ENCODE data around the gene PLA2G12A. TPM values are rescaled to one million over a fixed set of nuclear protein-coding genes. Genes with fewer than 3 reads are reported as not detected.

Gene PLA2G12A
- total RNA-seq, 6 donors from 2014 or later, result 8.4 to 34.2 (median 24.1) TPM

- no peaks in the 10 kb centered on the region for H3K4me1 ChIP-seq
- no peak for ATAC-seq (ENCODE audit: low FRiP score in 2 of 2)
- no peak for DNase-seq
- 74 to 75% methylated on average over 7 of the region's 7 CpGs for WGBS, 2 donors
- no peaks in the 10 kb centered on the region for H3K36me3 ChIP-seq
- TF ChIP-seq, protein P1, sequence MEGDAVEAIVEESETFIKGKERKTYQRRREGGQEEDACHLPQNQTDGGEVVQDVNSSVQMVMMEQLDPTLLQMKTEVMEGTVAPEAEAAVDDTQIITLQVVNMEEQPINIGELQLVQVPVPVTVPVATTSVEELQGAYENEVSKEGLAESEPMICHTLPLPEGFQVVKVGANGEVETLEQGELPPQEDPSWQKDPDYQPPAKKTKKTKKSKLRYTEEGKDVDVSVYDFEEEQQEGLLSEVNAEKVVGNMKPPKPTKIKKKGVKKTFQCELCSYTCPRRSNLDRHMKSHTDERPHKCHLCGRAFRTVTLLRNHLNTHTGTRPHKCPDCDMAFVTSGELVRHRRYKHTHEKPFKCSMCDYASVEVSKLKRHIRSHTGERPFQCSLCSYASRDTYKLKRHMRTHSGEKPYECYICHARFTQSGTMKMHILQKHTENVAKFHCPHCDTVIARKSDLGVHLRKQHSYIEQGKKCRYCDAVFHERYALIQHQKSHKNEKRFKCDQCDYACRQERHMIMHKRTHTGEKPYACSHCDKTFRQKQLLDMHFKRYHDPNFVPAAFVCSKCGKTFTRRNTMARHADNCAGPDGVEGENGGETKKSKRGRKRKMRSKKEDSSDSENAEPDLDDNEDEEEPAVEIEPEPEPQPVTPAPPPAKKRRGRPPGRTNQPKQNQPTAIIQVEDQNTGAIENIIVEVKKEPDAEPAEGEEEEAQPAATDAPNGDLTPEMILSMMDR (IDR thresholded peaks at IDR 0.05), result no peak
- no peak for TF ChIP-seq POLR2AphosphoS5 (IDR thresholded peaks at IDR 0.05)
- TF ChIP-seq POLR2A (IDR thresholded peaks at IDR 0.05), result no peak
- TF ChIP-seq EP300 (IDR thresholded peaks at IDR 0.05), result no peak
- no peak overlapping the region for H3K4me3 ChIP-seq
- H3K27ac ChIP-seq, result no peak overlapping the region
- H3K27me3 ChIP-seq, result no peaks in the 10 kb centered on the region
- H3K9me3 ChIP-seq, result no peaks in the 10 kb centered on the region
Observed at GRCh38 chr4:109749388-109750082, 19.7 kb upstream of the PLA2G12A start.

GRCh38 chr4:109748114-109748513 is 18.2 kb upstream of the PLA2G12A start:
- H3K36me3 ChIP-seq, result no peaks in the 10 kb centered on the region
- H3K4me3 ChIP-seq, result no peak overlapping the region
- no peak for TF ChIP-seq POLR2A (IDR thresholded peaks at IDR 0.05)
- no peaks in the 10 kb centered on the region for H3K27me3 ChIP-seq
- DNase-seq, result no peak
- 93 to 98% methylated on average over 1 of the region's 1 CpG for WGBS, 2 donors
- H3K27ac ChIP-seq, result no peak overlapping the region
- H3K4me1 ChIP-seq, result no peaks in the 10 kb centered on the region
- no peaks in the 10 kb centered on the region for H3K9me3 ChIP-seq
- ATAC-seq (ENCODE audit: low FRiP score in 2 of 2), result no peak

DNA sequence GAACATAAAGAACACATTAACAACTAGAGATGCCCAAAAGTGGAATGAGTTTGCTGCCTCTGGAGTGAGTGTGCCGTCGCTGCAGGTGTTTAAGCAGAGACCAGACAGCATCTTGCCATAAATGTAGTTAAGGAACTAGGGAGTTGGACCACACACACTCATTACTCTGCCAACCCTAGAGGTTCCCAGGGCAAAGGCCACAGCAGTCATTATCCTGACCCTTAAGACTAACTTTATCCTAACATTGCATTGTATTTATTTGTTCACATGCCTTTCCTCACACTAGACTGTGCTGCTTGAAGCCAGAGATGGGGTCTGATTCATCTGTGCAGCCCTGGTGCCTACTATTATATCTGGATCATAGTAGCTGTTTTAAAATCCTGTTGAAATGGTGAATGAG is 16.9 kb upstream of the PLA2G12A start:
- no peak overlapping the region for H3K27ac ChIP-seq
- DNase-seq (no peak), ATAC-seq (ENCODE audit: low FRiP score in 2 of 2) (no peak)
- no peaks in the 10 kb centered on the region for H3K36me3 ChIP-seq
- no peaks in the 10 kb centered on the region for H3K4me1 ChIP-seq
- no peaks in the 10 kb centered on the region for H3K27me3 ChIP-seq
- no peak overlapping the region for H3K4me3 ChIP-seq
- no peak for TF ChIP-seq EP300 (IDR thresholded peaks at IDR 0.05)
- TF ChIP-seq, protein P1 (IDR thresholded peaks at IDR 0.05), result no peak
- TF ChIP-seq POLR2AphosphoS5 (IDR thresholded peaks at IDR 0.05), result no peak
- TF ChIP-seq POLR2A (IDR thresholded peaks at IDR 0.05), result no peak
- H3K9me3 ChIP-seq, result no peaks in the 10 kb centered on the region
- WGBS, 2 donors, result 79 to 91% methylated on average over 2 of the region's 2 CpGs

DNA sequence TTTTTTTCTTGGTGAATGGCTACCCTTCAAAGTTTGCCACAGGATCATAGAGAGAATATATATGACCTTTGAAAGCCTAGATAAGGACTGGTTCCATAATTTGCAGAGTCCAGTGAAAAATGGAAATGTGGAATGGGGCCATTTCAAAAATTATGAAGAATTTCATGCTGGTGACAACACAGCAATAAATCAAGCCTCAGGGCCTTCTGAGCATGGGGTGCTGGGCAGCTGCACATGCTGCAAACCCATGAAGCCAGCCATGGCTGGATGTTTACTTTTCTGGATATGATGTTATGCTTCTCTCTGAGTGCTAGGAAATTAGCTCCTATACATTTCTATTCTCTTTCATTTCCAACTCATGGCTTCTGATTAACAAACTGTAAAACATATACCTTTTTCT is 16.0 kb upstream of the PLA2G12A start:
- ATAC-seq (ENCODE audit: low FRiP score in 2 of 2) (no peak), DNase-seq (no peak)
- no peak overlapping the region for H3K4me3 ChIP-seq
- no peak for TF ChIP-seq EP300 (IDR thresholded peaks at IDR 0.05)
- TF ChIP-seq POLR2AphosphoS5 (IDR thresholded peaks at IDR 0.05), result no peak
- TF ChIP-seq POLR2A (IDR thresholded peaks at IDR 0.05), result no peak
- TF ChIP-seq, protein P1 (IDR thresholded peaks at IDR 0.05), result no peak
- H3K4me1 ChIP-seq, result no peaks in the 10 kb centered on the region
- H3K27me3 ChIP-seq, result no peaks in the 10 kb centered on the region
- H3K36me3 ChIP-seq, result no peaks in the 10 kb centered on the region
- no peaks in the 10 kb centered on the region for H3K9me3 ChIP-seq
- no peak overlapping the region for H3K27ac ChIP-seq

GRCh38 chr4:109739547-109739946 is 9.7 kb upstream of the PLA2G12A start:
- Histone ChIP-seq H3K4me3 (no peak overlapping the region), H3K4me1 (no peaks in the 10 kb centered on the region), H3K9me3 (no peaks in the 10 kb centered on the region), H3K27ac (no peak overlapping the region), H3K36me3 (no peaks in the 10 kb centered on the region), H3K27me3 (no peaks in the 10 kb centered on the region)
- TF ChIP-seq POLR2AphosphoS5 (IDR thresholded peaks at IDR 0.05), result no peak
- TF ChIP-seq POLR2A (IDR thresholded peaks at IDR 0.05), result no peak
- no peak for TF ChIP-seq EP300 (IDR thresholded peaks at IDR 0.05)
- DNase-seq, result no peak
- ATAC-seq (ENCODE audit: low FRiP score in 2 of 2), result no peak
- 85 to 89% methylated on average over 3 of the region's 3 CpGs for WGBS, 2 donors

Measured in upper lobe of left lung (tissue), 6 donors.